Osteocyte (in vitro differentiated cells): ENCODE data around the gene MCCD1. TPM values are rescaled to one million over a fixed set of nuclear protein-coding genes. Genes with fewer than 3 reads are reported as not detected.

Experiments
- DNase-seq: peaks from one replicate; pipeline ENCODE4 v3.0.0; 2021; ENCODE audit warnings: mixed read lengths; ENCODE audit not compliant: unreplicated experiment; ENCODE audit errors: extremely low spot score
- H3K27ac Mint-ChIP-seq: one replicate; pipeline ENCODE4 v1.8.0; 2021; ENCODE audit warnings: mild to moderate bottlenecking, mixed read lengths; ENCODE audit not compliant: unreplicated experiment
- H3K27me3 Mint-ChIP-seq: one replicate; pipeline ENCODE4 v1.8.0; 2021; ENCODE audit warnings: mixed read lengths; ENCODE audit not compliant: unreplicated experiment
- H3K36me3 Mint-ChIP-seq: one replicate; pipeline ENCODE4 v1.8.0; 2021; ENCODE audit warnings: mixed read lengths; ENCODE audit not compliant: unreplicated experiment
- H3K4me1 Mint-ChIP-seq: one replicate; pipeline ENCODE4 v1.8.0; 2021; ENCODE audit warnings: mixed read lengths; ENCODE audit not compliant: unreplicated experiment
- H3K4me3 Mint-ChIP-seq: one replicate; pipeline ENCODE4 v1.8.0; 2021; ENCODE audit warnings: mild to moderate bottlenecking, moderate library complexity, mixed read lengths; ENCODE audit not compliant: unreplicated experiment
- H3K9me3 Mint-ChIP-seq: one replicate; pipeline ENCODE4 v1.8.0; 2021; ENCODE audit warnings: mixed read lengths; ENCODE audit not compliant: unreplicated experiment
- total RNA-seq: library from RNA; stranded (reverse); gene quantifications from 2 replicates; pipeline ENCODE4 v1.2.1, GENCODE V29; 2021
- TF ChIP-seq, protein P1 (sequence below): fragments of 200-600 bp; sonication (generic); IDR thresholded peaks from 2 replicates; pipeline ENCODE4 v1.5.0; 2021; ENCODE audit warnings: antibody characterized with exemption, mild to moderate bottlenecking, moderate library complexity

Gene MCCD1
- total RNA-seq, 1 donor from 2014 or later, result not detected

DNA sequence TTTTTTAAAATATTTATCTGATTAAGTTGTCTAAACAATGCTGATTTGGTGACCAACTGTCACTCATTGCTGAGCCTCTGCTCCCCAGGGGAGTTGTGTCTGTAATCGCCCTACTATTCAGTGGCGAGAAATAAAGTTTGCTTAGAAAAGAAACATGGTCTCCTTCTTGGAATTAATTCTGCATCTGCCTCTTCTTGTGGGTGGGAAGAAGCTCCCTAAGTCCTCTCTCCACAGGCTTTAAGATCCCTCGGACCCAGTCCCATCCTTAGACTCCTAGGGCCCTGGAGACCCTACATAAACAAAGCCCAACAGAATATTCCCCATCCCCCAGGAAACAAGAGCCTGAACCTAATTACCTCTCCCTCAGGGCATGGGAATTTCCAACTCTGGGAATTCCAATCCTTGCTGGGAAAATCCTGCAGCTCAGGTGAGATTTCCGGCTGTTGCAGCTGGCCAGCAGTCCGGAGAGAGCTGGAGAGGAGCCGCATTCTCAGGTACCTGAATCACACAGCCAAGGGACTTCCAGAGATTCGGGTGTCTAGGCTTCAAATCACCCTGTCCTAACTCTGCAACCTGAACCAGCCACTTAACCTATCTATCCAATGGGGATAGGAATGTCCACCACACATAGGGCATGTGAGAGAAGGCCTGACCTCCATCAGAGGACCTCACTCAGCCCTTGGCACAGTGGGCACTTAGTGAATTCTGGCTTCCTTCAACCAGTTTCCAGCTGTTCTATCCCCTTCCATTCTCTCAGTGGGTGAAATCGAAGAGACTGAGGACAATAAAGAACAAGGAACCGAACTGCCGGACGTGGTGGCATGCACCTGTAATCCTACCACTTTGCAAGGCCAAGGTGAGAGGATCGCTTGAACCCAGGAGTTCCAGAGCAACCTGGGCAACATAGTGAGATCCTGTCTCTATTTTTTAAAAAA, 49.7 kb downstream of the MCCD1 start:
- H3K9me3 Mint-ChIP-seq, result no peaks in the 10 kb centered on the region
- H3K36me3 Mint-ChIP-seq, result no peaks in the 10 kb centered on the region
- no peak for DNase-seq
- TF ChIP-seq, protein P1, sequence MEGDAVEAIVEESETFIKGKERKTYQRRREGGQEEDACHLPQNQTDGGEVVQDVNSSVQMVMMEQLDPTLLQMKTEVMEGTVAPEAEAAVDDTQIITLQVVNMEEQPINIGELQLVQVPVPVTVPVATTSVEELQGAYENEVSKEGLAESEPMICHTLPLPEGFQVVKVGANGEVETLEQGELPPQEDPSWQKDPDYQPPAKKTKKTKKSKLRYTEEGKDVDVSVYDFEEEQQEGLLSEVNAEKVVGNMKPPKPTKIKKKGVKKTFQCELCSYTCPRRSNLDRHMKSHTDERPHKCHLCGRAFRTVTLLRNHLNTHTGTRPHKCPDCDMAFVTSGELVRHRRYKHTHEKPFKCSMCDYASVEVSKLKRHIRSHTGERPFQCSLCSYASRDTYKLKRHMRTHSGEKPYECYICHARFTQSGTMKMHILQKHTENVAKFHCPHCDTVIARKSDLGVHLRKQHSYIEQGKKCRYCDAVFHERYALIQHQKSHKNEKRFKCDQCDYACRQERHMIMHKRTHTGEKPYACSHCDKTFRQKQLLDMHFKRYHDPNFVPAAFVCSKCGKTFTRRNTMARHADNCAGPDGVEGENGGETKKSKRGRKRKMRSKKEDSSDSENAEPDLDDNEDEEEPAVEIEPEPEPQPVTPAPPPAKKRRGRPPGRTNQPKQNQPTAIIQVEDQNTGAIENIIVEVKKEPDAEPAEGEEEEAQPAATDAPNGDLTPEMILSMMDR, result no peak
- no peak overlapping the region for H3K4me3 Mint-ChIP-seq
- H3K27me3 Mint-ChIP-seq, result no peaks in the 10 kb centered on the region
- H3K4me1 Mint-ChIP-seq, result peaks cover 16% of the 10 kb centered on the region
- no peak overlapping the region for H3K27ac Mint-ChIP-seq

GRCh38 chr6:31579119-31579505, 50.4 kb downstream of the MCCD1 start:
- DNase-seq, result no peak
- Mint-ChIP-seq H3K9me3 (no peaks in the 10 kb centered on the region), H3K4me3 (no peak overlapping the region), H3K27ac (no peak overlapping the region), H3K36me3 (no peaks in the 10 kb centered on the region), H3K27me3 (no peaks in the 10 kb centered on the region), H3K4me1 (peaks cover 16% of the 10 kb centered on the region)
- TF ChIP-seq, protein P1, result no peak

Other genes starting within 250 kb of the MCCD1 start
- 642 and 768 TPM in 2 replicates for gene HLA-B, start 171.8 kb upstream of the MCCD1 start, total RNA-seq
- 32.2 and 33.0 TPM in 2 replicates for gene MICA, start 125.4 kb upstream of the MCCD1 start, total RNA-seq
- 12.1 and 13.8 TPM in 2 replicates for gene MICB, start 30.8 kb upstream of the MCCD1 start, total RNA-seq
- gene DDX39B, start 13.0 kb downstream of the MCCD1 start, total RNA-seq, result 315 and 331 TPM in 2 replicates
- gene ATP6V1G2, start 17.6 kb downstream of the MCCD1 start, total RNA-seq, result 8.8 and 9.0 TPM in 2 replicates
- 28.7 and 33.2 TPM in 2 replicates for gene NFKBIL1, start 18.6 kb downstream of the MCCD1 start, total RNA-seq
- not detected in 2 replicates for gene LTA, start 43.3 kb downstream of the MCCD1 start, total RNA-seq
- gene TNF, start 46.6 kb downstream of the MCCD1 start, total RNA-seq, result not detected in 2 replicates
- not detected in 2 replicates for gene LTB, start 53.5 kb downstream of the MCCD1 start, total RNA-seq
- gene LST1, start 57.3 kb downstream of the MCCD1 start, total RNA-seq, result not detected in 2 replicates
- not detected in 2 replicates for gene NCR3, start 64.0 kb downstream of the MCCD1 start, total RNA-seq
- gene AIF1, start 86.3 kb downstream of the MCCD1 start, total RNA-seq, result not detected in 2 replicates
- gene PRRC2A, start 91.8 kb downstream of the MCCD1 start, total RNA-seq, result 189 and 205 TPM in 2 replicates
- 382 and 386 TPM in 2 replicates for gene BAG6, start 123.7 kb downstream of the MCCD1 start, total RNA-seq
- gene APOM, start 126.9 kb downstream of the MCCD1 start, total RNA-seq, result 2.2 and 4.0 TPM in 2 replicates
- gene C6orf47, start 131.8 kb downstream of the MCCD1 start, total RNA-seq, result 21.5 and 23.0 TPM in 2 replicates
- gene GPANK1, start 136.0 kb downstream of the MCCD1 start, total RNA-seq, result 17.0 and 18.7 TPM in 2 replicates
- gene CSNK2B, start 137.1 kb downstream of the MCCD1 start, total RNA-seq, result 142 and 163 TPM in 2 replicates
- gene LY6G5B, start 141.0 kb downstream of the MCCD1 start, total RNA-seq, result 14.0 and 17.6 TPM in 2 replicates
- 3.9 and 5.0 TPM in 2 replicates for gene LY6G5C, start 152.1 kb downstream of the MCCD1 start, total RNA-seq
- 46.6 and 50.5 TPM in 2 replicates for gene ABHD16A, start 174.4 kb downstream of the MCCD1 start, total RNA-seq
- gene LY6G6F, start 177.9 kb downstream of the MCCD1 start, total RNA-seq, result not detected in 2 replicates
- gene LY6G6D, start 186.4 kb downstream of the MCCD1 start, total RNA-seq, result not detected in 2 replicates
- gene LY6G6C, start 192.8 kb downstream of the MCCD1 start, total RNA-seq, result not detected in 2 replicates
- not detected in 2 replicates for gene MPIG6B, start 194.4 kb downstream of the MCCD1 start, total RNA-seq
- gene DDAH2, start 200.3 kb downstream of the MCCD1 start, total RNA-seq, result 91.4 and 96.3 TPM in 2 replicates
- gene CLIC1, start 207.6 kb downstream of the MCCD1 start, total RNA-seq, result 230 and 242 TPM in 2 replicates
- gene MSH5, start 211.0 kb downstream of the MCCD1 start, total RNA-seq, result 18.4 and 20.9 TPM in 2 replicates
- 2.5 and 3.4 TPM in 2 replicates for gene SAPCD1, start 233.7 kb downstream of the MCCD1 start, total RNA-seq
- 0.50 and 0.94 TPM in 2 replicates for gene VWA7, start 248.4 kb downstream of the MCCD1 start, total RNA-seq